HepG2 (cell line): ENCODE results near the gene BTBD6.

ENCODE experiments used
- DR1 ChIP-seq: sonication (generic); formaldehyde crosslinking; IDR thresholded peaks from 2 replicates; pipeline ENCODE4 v1.8.0; 2021; ENCODE audit warnings: mild to moderate bottlenecking, missing genetic modification reagents, inconsistent platforms
- EP300 ChIP-seq, 3 experiments: sonication (generic) in 1 of 3; formaldehyde crosslinking in 1 of 3; IDR thresholded peaks; 2 replicates each; pipeline versions ENCODE4 v1.5.1 to v1.6.1; 2011 to 2020; ENCODE audit warnings: low read depth in 2 of 3, low read length in 2 of 3, borderline replicate concordance in 1 of 3, improper control_type of control experiment in 1 of 3, mild to moderate bottlenecking in 1 of 3, missing genetic modification reagents in 1 of 3, moderate library complexity in 1 of 3
- KIAA2018 ChIP-seq: sonication (generic); formaldehyde crosslinking; IDR thresholded peaks from 2 replicates; pipeline ENCODE4 v1.5.0; 2020; ENCODE audit warnings: mild to moderate bottlenecking, missing genetic modification reagents, borderline replicate concordance
- PBX2 ChIP-seq: IDR thresholded peaks from 2 replicates; pipeline ENCODE4 v1.6.1; 2016; ENCODE audit warnings: control low read depth
- PHF8 ChIP-seq: sonication (generic); formaldehyde crosslinking; IDR thresholded peaks from 2 replicates; pipeline ENCODE4 v1.5.0; 2020; ENCODE audit warnings: missing genetic modification reagents
- RBAK ChIP-seq: sonication (generic); formaldehyde crosslinking; IDR thresholded peaks from 2 replicates; pipeline ENCODE4 v1.5.1; 2020; ENCODE audit warnings: mild to moderate bottlenecking, missing genetic modification reagents
- RXRA ChIP-seq: sonication (generic); formaldehyde crosslinking; IDR thresholded peaks from 2 replicates; pipeline ENCODE4 v1.5.1; 2020; ENCODE audit warnings: missing genetic modification reagents
- USF2 ChIP-seq, 2 experiments: sonication (generic) in 1 of 2; formaldehyde crosslinking in 1 of 2; IDR thresholded peaks; 2 replicates each; pipeline versions ENCODE4 v1.5.1 to v1.6.1; 2011 to 2020; ENCODE audit warnings: borderline replicate concordance in 1 of 2, low read depth in 1 of 2, low read length in 1 of 2, mild to moderate bottlenecking in 1 of 2, missing genetic modification reagents in 1 of 2, moderate library complexity in 1 of 2
- ZFP36L2 ChIP-seq: sonication (generic); formaldehyde crosslinking; IDR thresholded peaks from 2 replicates; pipeline ENCODE4 v1.4.0; 2020; ENCODE audit warnings: missing genetic modification reagents
- ZNF205 ChIP-seq: IDR thresholded peaks from 2 replicates; pipeline ENCODE4 v1.6.1; 2018; ENCODE audit warnings: missing biosample characterization, missing genetic modification reagents
- TF ChIP-seq, protein P1 (sequence below): sonication (generic); formaldehyde crosslinking; IDR thresholded peaks from 2 replicates; pipeline ENCODE4 v1.5.0; 2020; ENCODE audit warnings: mild to moderate bottlenecking, missing genetic modification reagents, moderate library complexity

DNA sequence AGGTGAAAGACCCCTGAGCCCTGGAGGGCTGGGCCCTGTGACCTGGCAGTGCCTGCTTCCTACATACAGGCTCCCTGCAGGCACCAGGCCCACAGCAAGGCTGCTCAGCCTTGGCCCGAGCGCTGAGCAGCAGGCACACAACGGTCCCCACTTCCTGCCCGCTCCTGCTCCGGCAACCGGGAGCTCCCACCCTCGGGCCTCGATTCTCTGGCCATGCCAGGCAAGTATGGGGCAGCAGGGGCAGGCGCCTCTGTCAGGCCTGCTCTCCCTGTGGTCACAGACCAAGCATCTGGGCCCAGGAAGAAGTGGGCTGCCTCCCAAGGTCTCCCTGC lies 36.6 kb upstream of the BTBD6 start:
- TF ChIP-seq EP300 (IDR thresholded peaks at IDR 0.05; ENCODE audit: low read depth in 2 of 2, low read length in 2 of 2) (no peak), EP300 (CRISPR knock-in tag; IDR thresholded peaks at IDR 0.05; ENCODE audit: borderline replicate concordance) (no peak), RXRA (CRISPR knock-in tag) (no peak), USF2 (IDR thresholded peaks at IDR 0.05; ENCODE audit: low read depth, low read length) (no peak), USF2 (CRISPR knock-in tag; IDR thresholded peaks at IDR 0.05; ENCODE audit: borderline replicate concordance) (no peak), ZFP36L2 (CRISPR knock-in tag) (no peak), DR1 (no peak), PBX2 (CRISPR knock-in tag) (no peak), RBAK (no peak), KIAA2018 (CRISPR knock-in tag) (no peak), PHF8 (no peak), ZNF205 (no peak)
- TF ChIP-seq, protein P1, sequence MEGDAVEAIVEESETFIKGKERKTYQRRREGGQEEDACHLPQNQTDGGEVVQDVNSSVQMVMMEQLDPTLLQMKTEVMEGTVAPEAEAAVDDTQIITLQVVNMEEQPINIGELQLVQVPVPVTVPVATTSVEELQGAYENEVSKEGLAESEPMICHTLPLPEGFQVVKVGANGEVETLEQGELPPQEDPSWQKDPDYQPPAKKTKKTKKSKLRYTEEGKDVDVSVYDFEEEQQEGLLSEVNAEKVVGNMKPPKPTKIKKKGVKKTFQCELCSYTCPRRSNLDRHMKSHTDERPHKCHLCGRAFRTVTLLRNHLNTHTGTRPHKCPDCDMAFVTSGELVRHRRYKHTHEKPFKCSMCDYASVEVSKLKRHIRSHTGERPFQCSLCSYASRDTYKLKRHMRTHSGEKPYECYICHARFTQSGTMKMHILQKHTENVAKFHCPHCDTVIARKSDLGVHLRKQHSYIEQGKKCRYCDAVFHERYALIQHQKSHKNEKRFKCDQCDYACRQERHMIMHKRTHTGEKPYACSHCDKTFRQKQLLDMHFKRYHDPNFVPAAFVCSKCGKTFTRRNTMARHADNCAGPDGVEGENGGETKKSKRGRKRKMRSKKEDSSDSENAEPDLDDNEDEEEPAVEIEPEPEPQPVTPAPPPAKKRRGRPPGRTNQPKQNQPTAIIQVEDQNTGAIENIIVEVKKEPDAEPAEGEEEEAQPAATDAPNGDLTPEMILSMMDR = no peak
